GM18907 (cell line): Measurements from ENCODE around the gene SCNN1A.

ENCODE experiments used
- ATAC-seq: cut with Tn5 transposase; IDR thresholded peaks from one replicate; pipeline ENCODE4 v1.9.1; 2021; ENCODE audit warnings: mild to moderate bottlenecking, moderate library complexity; ENCODE audit not compliant: unreplicated experiment

Gene SCNN1A

DNA sequence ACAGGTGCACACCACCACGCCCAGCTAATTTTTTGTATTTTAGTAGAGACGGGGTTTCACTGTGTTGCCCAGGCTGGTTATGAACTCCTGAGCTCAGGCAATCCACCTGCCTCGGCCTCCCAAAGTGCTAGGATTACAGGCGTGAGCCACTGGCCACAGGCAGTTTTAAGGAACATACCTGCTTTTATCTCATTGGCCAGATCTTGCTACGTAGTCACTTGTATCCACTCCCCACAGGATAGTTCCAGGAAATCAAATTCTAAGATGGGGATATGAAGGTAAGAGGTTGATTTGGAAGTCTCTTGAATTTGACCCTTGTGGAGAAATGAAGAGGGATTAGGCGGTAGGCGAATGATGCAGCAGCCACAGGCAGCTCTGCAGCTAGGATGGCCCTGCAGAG is 73.6 kb downstream of the SCNN1A start:
- ATAC-seq: no peak

DNA sequence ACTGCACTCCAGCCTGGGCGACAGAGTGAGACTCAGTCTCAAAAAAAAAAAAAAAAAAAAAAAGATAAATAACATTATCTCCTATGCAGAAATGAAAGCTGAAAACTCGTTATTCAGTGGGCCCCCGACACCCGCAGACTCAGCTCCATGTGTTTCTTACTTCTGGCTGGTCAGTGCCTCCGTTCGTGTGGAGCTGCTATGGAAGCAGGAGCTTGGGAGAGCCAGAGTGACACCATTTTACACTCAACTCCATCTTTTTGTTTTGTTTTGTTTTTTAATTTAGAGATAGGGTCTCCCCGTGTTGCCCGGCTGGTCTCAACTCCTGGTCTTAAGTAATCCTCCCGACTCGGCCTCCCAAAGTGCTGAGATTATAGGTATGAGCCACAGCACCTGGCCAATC is 78.2 kb downstream of the SCNN1A start:
- no peak for ATAC-seq
